Measurements from ENCODE around the gene SBF2.

GRCh38 chr11:10222399-10222798, 71.6 kb downstream of the SBF2 start:
- TF ChIP-seq, protein P1, sequence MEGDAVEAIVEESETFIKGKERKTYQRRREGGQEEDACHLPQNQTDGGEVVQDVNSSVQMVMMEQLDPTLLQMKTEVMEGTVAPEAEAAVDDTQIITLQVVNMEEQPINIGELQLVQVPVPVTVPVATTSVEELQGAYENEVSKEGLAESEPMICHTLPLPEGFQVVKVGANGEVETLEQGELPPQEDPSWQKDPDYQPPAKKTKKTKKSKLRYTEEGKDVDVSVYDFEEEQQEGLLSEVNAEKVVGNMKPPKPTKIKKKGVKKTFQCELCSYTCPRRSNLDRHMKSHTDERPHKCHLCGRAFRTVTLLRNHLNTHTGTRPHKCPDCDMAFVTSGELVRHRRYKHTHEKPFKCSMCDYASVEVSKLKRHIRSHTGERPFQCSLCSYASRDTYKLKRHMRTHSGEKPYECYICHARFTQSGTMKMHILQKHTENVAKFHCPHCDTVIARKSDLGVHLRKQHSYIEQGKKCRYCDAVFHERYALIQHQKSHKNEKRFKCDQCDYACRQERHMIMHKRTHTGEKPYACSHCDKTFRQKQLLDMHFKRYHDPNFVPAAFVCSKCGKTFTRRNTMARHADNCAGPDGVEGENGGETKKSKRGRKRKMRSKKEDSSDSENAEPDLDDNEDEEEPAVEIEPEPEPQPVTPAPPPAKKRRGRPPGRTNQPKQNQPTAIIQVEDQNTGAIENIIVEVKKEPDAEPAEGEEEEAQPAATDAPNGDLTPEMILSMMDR (IDR thresholded peaks at IDR 0.05), result no peak
- no peak for TF ChIP-seq POLR2AphosphoS5 (IDR thresholded peaks at IDR 0.05)
- TF ChIP-seq POLR2A (IDR thresholded peaks at IDR 0.05), result no peak
